Thyroid gland (tissue), 4 donors: ENCODE data around the gene ARHGAP22.

Source experiments
- POLR2A ChIP-seq, 2 donors: fragments of 450-650 bp; IDR thresholded peaks; one replicate each; pipeline ENCODE4 v1.6.1; 2017; ENCODE audit warnings: antibody characterized with exemption in 2 of 2, mild to moderate bottlenecking in 2 of 2, moderate library complexity in 1 of 2
- TF ChIP-seq, protein P1 (sequence below), 6 experiments: fragments of 200-600 bp in 3 of 6; fragments of 450-650 bp in 3 of 6; sonication (generic) in 3 of 6; IDR thresholded peaks; one replicate each; pipeline ENCODE4 v1.5.1; 2016 to 2019; ENCODE audit warnings: antibody characterized with exemption in 6 of 6, mild to moderate bottlenecking in 2 of 6, inconsistent platforms in 1 of 6, moderate library complexity in 1 of 6

DNA sequence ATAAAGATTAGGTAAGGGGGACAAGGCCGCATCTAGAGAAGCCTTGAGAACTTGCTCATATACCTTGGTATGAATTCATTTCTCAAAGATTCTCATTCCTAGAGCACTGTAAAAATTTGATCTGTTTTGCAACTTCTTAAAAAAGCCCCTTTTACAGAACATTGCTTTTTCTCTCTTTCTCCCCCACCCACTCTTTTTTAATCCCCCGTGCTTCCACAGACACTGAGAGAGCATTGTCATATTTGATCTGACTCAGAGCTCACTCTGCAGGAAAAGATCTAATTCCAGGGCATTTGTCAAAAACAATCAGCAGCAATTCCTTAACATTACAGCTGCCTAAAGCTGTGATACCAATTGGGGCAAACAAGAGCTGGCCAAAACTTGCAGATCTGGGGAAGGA lies 92.0 kb downstream of the ARHGAP22 start:
- no peak for TF ChIP-seq POLR2A (IDR thresholded peaks at IDR 0.05)
- TF ChIP-seq, protein P1, sequence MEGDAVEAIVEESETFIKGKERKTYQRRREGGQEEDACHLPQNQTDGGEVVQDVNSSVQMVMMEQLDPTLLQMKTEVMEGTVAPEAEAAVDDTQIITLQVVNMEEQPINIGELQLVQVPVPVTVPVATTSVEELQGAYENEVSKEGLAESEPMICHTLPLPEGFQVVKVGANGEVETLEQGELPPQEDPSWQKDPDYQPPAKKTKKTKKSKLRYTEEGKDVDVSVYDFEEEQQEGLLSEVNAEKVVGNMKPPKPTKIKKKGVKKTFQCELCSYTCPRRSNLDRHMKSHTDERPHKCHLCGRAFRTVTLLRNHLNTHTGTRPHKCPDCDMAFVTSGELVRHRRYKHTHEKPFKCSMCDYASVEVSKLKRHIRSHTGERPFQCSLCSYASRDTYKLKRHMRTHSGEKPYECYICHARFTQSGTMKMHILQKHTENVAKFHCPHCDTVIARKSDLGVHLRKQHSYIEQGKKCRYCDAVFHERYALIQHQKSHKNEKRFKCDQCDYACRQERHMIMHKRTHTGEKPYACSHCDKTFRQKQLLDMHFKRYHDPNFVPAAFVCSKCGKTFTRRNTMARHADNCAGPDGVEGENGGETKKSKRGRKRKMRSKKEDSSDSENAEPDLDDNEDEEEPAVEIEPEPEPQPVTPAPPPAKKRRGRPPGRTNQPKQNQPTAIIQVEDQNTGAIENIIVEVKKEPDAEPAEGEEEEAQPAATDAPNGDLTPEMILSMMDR (IDR thresholded peaks at IDR 0.05): no peak
